ES-I3 (cell line): Measurements from ENCODE around the gene CCDC85C.

Experiments
- H3K36me3 ChIP-seq: 2 replicates; pipeline ENCODE4 v1.6.1; 2013; ENCODE audit warnings: mild to moderate bottlenecking, low read length, control low read depth, moderate library complexity; ENCODE audit not compliant: insufficient read depth
- H3K4me1 ChIP-seq: 2 replicates; pipeline ENCODE4 v1.6.1; 2013; ENCODE audit warnings: mild to moderate bottlenecking, control low read depth, low read length; ENCODE audit not compliant: insufficient read depth
- H3K9ac ChIP-seq: 2 replicates; pipeline ENCODE4 v1.6.1; 2013; ENCODE audit warnings: low read depth, mild to moderate bottlenecking, low read length, moderate library complexity
- H3K9me3 ChIP-seq: 2 replicates; pipeline ENCODE4 v1.6.1; 2013; ENCODE audit warnings: mild to moderate bottlenecking, low read length, moderate library complexity; ENCODE audit not compliant: control insufficient read depth, insufficient read depth

Gene CCDC85C

DNA sequence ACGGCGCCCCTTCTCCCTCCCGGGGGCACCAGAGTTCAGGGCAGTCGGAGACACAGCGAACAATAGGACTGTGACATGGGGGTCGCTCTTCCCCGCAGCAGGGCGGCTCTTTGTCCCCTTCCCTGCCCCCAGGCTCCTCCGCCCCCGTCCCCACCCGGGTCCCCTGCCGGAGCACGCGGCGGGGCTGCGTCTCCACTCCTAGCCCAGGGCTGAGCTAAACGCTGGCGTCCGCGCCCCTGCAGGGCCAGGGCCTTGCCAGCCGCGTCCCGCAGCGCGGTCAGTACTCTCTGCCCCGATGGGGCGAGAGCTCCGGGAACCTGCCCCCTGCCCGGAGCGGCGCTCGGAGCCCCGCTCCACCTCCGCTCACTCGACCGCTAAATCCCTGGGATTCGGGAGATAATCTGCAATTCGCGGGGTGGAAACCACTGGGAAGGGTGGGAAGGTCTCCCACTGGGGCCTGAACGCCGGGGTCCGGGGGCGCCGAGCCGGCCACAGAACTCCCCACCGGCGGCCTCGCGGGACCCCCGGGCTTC, 825 bp upstream of the CCDC85C start:
- Histone ChIP-seq H3K36me3 (no peaks in the 10 kb centered on the region), H3K9ac (peak overlapping the region; percentile 88), H3K4me1 (peaks cover 11% of the 10 kb centered on the region), H3K9me3 (no peaks in the 10 kb centered on the region)

DNA sequence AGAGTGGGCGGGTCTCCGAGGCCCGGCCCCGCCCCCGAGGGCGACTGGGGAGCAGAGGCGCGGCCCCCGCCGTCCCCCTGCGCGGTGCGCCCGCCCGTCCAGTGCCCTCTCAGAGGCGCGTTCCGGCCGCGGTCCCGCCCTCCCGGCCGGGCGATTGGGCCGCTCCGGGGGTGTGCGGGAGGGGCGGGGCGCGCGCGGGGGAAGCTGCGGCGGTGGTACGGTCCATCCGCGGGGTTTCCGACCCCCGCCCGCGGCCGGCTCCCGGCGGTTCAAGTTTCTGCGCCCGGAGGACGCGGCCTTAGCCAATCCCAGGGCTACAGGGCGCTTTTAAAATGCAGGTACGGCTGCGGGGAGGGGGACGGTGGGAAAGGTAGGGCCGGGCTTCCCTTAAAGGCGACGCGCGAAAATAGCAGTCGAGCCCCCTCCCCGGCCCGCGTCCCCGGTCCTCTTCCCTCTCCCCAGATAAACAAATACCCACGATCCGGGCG, 315 bp upstream of the CCDC85C start:
- Histone ChIP-seq H3K9ac (peak overlapping the region; percentile 88), H3K4me1 (peaks cover 11% of the 10 kb centered on the region)

DNA sequence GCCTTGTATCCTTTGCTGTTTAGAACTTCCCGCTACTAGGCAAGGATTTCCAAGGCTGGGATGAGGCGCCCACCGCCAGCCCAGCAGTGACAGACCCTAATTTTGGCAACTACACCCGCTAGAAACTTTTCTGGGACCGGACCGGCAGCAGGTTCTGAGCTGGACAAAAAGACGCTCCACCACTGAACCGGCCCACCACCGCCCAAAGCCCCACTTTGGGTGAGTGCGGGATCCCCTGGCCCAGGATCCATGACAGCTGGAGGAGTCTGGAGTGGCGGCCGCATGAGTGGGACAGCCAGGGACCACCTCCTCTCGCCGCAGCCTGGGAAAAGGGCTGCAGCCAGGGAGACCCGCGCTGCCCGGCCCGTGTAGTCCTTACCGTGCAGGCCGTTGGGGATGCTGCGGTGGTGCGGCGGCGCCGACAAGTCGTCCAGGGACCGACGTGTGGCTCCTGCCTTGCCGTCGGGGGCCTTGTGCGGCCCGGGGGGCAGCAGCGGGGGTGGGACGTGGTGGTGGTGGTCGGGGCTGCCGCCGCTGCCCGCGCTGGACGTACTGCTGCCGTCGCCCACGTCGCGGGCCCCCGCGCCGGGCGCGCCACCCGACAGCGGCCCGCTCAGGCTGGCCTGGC, 1.1 kb downstream of the CCDC85C start:
- Histone ChIP-seq H3K9me3 (no peaks in the 10 kb centered on the region), H3K4me1 (peaks cover 11% of the 10 kb centered on the region), H3K36me3 (no peaks in the 10 kb centered on the region), H3K9ac (peak overlapping the region; percentile 46; the same call in 1 of the 2 replicates)

More for the DNA sequence above, 315 bp upstream of the CCDC85C start:
- H3K36me3 ChIP-seq: no peaks in the 10 kb centered on the region
- no peaks in the 10 kb centered on the region for H3K9me3 ChIP-seq

DNA sequence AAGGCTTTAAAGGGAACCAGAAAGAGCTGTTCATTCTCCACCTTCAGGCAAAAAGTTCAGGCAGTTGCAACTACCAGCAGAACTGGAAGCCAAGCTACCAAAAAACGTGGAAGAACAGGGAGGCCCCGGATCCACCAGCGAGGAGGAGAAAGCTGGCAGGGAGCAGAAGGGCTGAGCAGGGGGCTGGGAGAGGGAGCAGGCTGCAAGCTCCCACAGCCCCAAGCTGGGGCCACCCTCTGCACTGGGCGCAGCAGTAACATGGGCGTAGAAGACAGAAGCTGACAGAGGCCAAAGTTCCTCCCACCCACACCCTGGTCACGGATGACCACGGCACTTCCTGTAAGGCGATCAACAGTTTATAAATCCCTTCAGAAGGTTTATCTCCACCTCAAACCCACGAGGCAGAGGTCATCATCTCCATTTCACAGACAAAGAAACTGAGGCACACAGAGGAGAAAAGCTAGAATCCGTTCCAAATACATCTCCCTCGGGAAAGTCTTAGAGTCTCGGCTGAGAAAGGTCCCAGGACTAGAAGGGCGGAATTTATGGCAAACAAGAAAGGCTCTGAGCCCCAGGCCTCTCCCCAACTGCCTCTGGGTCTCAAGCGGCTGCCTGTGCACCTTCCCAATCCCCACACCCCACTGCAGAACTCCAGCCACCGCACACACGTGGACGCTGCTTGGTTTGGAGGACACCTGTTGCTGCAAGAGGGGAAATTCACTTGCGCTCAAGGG, 1.8 kb downstream of the CCDC85C start:
- Histone ChIP-seq H3K9me3 (no peaks in the 10 kb centered on the region), H3K9ac (peak overlapping the region; percentile 46; the same call in 1 of the 2 replicates), H3K36me3 (no peaks in the 10 kb centered on the region), H3K4me1 (peaks cover 11% of the 10 kb centered on the region)

GRCh38 chr14:99601361-99601831, 2.6 kb downstream of the CCDC85C start:
- Histone ChIP-seq H3K9me3 (no peaks in the 10 kb centered on the region), H3K9ac (no peak overlapping the region), H3K36me3 (no peaks in the 10 kb centered on the region), H3K4me1 (peaks cover 11% of the 10 kb centered on the region)

- Histone ChIP-seq H3K4me1 (peaks cover 9% of the 10 kb centered on the region), H3K9ac (no peak overlapping the region), H3K36me3 (no peaks in the 10 kb centered on the region), H3K9me3 (no peaks in the 10 kb centered on the region)
Observed at GRCh38 chr14:99600232-99600888, 3.6 kb downstream of the CCDC85C start.

GRCh38 chr14:99599393-99599792, 4.6 kb downstream of the CCDC85C start:
- H3K36me3 ChIP-seq: no peaks in the 10 kb centered on the region
- H3K4me1 ChIP-seq: peaks cover 11% of the 10 kb centered on the region
- no peak overlapping the region for H3K9ac ChIP-seq
- H3K9me3 ChIP-seq: no peaks in the 10 kb centered on the region

DNA sequence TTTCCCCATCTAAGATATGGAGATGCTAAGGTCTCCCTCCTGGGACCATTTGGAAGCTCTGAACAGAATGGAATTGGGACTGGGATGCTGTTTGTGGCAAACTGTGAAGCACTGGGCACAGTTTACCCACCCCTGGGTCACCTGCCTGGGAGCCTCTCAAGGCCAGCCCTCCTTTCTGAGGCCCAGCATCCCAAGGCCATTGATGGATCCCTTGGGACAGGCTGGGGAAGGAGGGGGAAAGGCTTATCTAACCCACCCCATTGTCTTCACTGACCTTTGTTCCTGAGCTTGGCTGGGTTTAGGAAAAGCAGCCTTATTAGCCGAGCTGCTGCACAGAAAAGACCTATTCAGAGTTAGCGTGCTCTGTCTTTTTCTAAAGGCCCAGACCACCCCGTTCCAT, 5.2 kb downstream of the CCDC85C start:
- no peak overlapping the region for H3K9ac ChIP-seq
- H3K9me3 ChIP-seq: no peaks in the 10 kb centered on the region
- H3K36me3 ChIP-seq: no peaks in the 10 kb centered on the region
- H3K4me1 ChIP-seq: peaks cover 11% of the 10 kb centered on the region

- H3K36me3 ChIP-seq: no peaks in the 10 kb centered on the region
- no peak overlapping the region for H3K9ac ChIP-seq
- peaks cover 11% of the 10 kb centered on the region for H3K4me1 ChIP-seq
- H3K9me3 ChIP-seq: no peaks in the 10 kb centered on the region
Observed at GRCh38 chr14:99597911-99598600, 6.0 kb downstream of the CCDC85C start.

DNA sequence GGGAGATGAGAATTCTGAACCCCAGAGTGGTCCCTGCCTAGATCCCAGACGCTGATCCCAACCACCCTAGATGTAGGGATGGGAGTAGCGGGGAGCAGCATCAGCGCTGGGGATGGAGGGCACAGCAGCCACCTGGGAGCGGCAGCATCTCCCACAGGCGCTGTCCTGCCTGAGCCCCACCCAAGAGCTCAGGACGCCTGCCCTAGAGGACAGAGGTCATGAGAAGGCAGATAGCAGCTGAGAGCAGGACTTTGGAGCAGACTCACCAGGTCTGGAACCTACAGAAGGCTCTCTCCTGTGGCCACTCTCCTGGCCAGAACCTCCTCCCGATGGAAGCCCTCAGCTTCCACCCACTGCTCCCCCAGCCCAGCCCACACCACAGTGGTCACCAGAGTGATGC, 7.2 kb downstream of the CCDC85C start:
- H3K9ac ChIP-seq: no peak overlapping the region
- peaks cover 17% of the 10 kb centered on the region for H3K4me1 ChIP-seq
- no peaks in the 10 kb centered on the region for H3K9me3 ChIP-seq
- H3K36me3 ChIP-seq: no peaks in the 10 kb centered on the region

GRCh38 chr14:99596071-99596627, 7.9 kb downstream of the CCDC85C start:
- Histone ChIP-seq H3K4me1 (peaks cover 15% of the 10 kb centered on the region), H3K36me3 (no peaks in the 10 kb centered on the region), H3K9ac (no peak overlapping the region), H3K9me3 (no peaks in the 10 kb centered on the region)

DNA sequence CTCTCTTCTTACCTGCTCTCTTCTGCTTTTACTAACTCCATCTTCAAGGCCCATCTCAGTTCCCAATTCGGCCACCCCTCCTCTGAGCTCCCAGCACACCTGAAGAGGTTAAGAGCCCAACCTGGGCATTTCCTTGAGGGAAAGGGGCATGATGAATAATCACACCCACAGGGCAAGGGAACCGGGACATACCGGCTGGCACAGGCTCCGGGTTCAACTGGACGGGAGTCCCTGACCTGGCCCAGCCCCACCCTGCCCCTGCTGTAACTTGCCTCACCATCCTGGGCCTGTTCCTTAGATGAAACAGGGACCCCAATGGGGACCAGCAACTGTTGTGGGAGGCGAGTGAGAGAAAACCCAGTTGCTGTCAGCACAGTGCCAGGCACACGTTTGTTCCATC, 8.5 kb downstream of the CCDC85C start:
- H3K4me1 ChIP-seq: peaks cover 16% of the 10 kb centered on the region; the same call in 1 of the 2 replicates
- no peak overlapping the region for H3K9ac ChIP-seq

DNA sequence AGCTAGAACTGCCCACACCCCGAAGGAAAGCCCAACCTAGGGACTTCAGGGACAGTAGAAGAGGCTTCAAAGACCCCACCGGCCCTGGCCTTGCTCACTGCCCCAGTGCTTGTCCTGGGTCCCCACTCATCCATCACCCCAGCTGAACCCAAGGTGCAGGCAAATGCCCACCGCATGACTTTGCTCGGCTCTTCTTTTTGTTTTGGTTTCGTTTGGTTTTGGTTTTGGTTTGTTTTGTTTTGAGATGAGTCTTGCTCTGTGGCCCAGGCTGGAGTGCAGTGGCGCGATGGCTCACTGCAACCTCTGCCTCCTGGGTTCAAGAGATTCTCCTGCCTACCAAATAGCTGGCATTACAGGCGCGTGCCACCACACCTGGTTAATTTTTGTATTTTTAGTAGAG, 9.0 kb downstream of the CCDC85C start:
- no peak overlapping the region for H3K9ac ChIP-seq
- H3K9me3 ChIP-seq: no peaks in the 10 kb centered on the region
- H3K36me3 ChIP-seq: no peaks in the 10 kb centered on the region
- peaks cover 20% of the 10 kb centered on the region; the same call in 1 of the 2 replicates for H3K4me1 ChIP-seq

More for the DNA sequence above, 8.5 kb downstream of the CCDC85C start:
- no peaks in the 10 kb centered on the region for H3K9me3 ChIP-seq
- no peaks in the 10 kb centered on the region for H3K36me3 ChIP-seq
